Activated CD8-positive, alpha-beta T cell treated with anti-CD3 and anti-CD28 coated beads for 36 hours (primary cell): ENCODE measurements around the gene GABRR2. TPM values are rescaled to one million over a fixed set of nuclear protein-coding genes. Genes with fewer than 3 reads are reported as not detected.

ENCODE experiments used
- ATAC-seq: fragments of 200-7000 bp; cut with Tn5 transposase; one replicate; pipeline ENCODE4 v1.10.0; 2021; ENCODE audit warnings: mild to moderate bottlenecking, moderate library complexity
- CTCF ChIA-PET: fragments of 350-600 bp; sonication (Branson Sonifier 250); formaldehyde crosslinking; loops from one replicate; lab custom pipeline; 2021; ENCODE audit warnings: antibody characterized with exemption; lab: Charles Lee
- POLR2A ChIA-PET: fragments of 350-600 bp; sonication (Branson Sonifier 250); formaldehyde crosslinking; loops from one replicate; lab custom pipeline; 2021; ENCODE audit warnings: antibody characterized with exemption; lab: Charles Lee
- DNase-seq: peaks from one replicate; pipeline ENCODE4 v3.0.0-alpha.2; 2020
- H3K27ac Mint-ChIP-seq: one replicate; pipeline ENCODE4 v1.8.0; 2021; ENCODE audit warnings: mild to moderate bottlenecking, mixed read lengths
- H3K27me3 Mint-ChIP-seq: one replicate; pipeline ENCODE4 v1.8.0; 2021; ENCODE audit warnings: mixed read lengths
- H3K36me3 Mint-ChIP-seq: one replicate; pipeline ENCODE4 v1.8.0; 2021; ENCODE audit warnings: low read depth, mixed read lengths
- H3K4me1 Mint-ChIP-seq: one replicate; pipeline ENCODE4 v1.8.0; 2021; ENCODE audit warnings: low read depth, mixed read lengths
- H3K4me3 Mint-ChIP-seq: one replicate; pipeline ENCODE4 v1.8.0; 2021; ENCODE audit warnings: mild to moderate bottlenecking, moderate library complexity, mixed read lengths
- H3K9me3 Mint-ChIP-seq: one replicate; pipeline ENCODE4 v1.8.0; 2021; ENCODE audit warnings: mixed read lengths
- intact Hi-C: fragments of 100-400 bp; cut with micrococcal nuclease; formaldehyde crosslinking; loops from one replicate; pipeline ENCODE4 v1.10.0; 2022
- total RNA-seq, 2 experiments: library from RNA; stranded (reverse); gene quantifications; one replicate each; pipeline ENCODE4 v1.2.3, GENCODE V29; 2021
- TF ChIP-seq, protein P1 (sequence below): fragments of 200-600 bp; IDR thresholded peaks from one replicate; pipeline ENCODE4 v1.8.0; 2022; ENCODE audit warnings: antibody characterized with exemption, mild to moderate bottlenecking

Gene GABRR2
- total RNA-seq, 2 experiments from 2014 or later = 0.20 to 0.40 TPM

DNA sequence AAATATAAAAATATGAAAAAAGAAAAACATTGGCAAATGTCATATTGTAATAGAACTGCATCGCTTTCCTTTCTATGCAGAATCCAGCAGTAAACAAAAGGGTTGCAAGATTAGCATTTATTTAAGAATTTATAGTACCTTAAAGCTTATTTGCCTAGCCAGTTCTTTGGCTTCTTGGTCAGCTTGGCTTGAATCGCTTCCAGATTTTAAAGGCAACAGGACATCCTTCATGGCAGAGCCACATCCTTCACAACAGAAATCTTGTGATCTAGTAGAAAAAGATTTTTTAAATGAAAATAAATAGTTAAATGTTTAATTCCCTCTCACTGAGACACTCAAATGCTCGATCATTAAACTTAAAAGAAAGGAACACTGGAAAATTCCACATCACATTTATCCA lies 20.1 kb upstream of the GABRR2 start:
- intact Hi-C loops = no loop called here
- H3K27ac Mint-ChIP-seq = no peak overlapping the region
- H3K36me3 Mint-ChIP-seq = peaks cover 21% of the 10 kb centered on the region
- ATAC-seq (no peak), DNase-seq (no peak)
- ChIA-PET POLR2A (no interaction called here), CTCF (interaction anchor here (1.1 to 2.2 kb wide), 2 partner anchors 37 to 63 kb away, joined by 3 to 8 read pairs; no protein-coding TSS in a partner anchor)
- no peaks in the 10 kb centered on the region for H3K27me3 Mint-ChIP-seq
- H3K9me3 Mint-ChIP-seq = no peaks in the 10 kb centered on the region
- no peak overlapping the region for H3K4me3 Mint-ChIP-seq
- TF ChIP-seq, protein P1, sequence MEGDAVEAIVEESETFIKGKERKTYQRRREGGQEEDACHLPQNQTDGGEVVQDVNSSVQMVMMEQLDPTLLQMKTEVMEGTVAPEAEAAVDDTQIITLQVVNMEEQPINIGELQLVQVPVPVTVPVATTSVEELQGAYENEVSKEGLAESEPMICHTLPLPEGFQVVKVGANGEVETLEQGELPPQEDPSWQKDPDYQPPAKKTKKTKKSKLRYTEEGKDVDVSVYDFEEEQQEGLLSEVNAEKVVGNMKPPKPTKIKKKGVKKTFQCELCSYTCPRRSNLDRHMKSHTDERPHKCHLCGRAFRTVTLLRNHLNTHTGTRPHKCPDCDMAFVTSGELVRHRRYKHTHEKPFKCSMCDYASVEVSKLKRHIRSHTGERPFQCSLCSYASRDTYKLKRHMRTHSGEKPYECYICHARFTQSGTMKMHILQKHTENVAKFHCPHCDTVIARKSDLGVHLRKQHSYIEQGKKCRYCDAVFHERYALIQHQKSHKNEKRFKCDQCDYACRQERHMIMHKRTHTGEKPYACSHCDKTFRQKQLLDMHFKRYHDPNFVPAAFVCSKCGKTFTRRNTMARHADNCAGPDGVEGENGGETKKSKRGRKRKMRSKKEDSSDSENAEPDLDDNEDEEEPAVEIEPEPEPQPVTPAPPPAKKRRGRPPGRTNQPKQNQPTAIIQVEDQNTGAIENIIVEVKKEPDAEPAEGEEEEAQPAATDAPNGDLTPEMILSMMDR = no peak
- H3K4me1 Mint-ChIP-seq = no peaks in the 10 kb centered on the region

DNA sequence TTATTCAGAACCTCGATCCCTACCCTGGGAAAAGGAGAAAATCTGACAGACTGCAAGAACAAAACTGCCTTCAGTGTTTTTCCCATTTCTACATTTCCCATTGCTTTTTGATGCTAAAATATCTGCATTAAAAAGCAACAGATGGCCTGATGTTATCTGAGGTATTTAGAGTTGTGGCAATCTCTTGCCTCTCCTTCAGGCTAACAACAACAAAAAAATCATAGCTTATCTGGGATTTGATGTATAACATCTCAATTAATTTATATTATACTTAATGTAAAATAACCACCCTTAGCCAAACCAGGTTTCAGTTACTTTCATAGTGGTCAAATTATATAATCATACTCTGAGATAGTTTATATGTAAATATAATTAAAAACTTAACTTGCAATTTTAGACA lies 15.8 kb upstream of the GABRR2 start:
- ChIA-PET CTCF (interaction anchor here (0.6 kb wide), 1 partner anchor 27 kb away, joined by 4 read pairs; no protein-coding TSS in a partner anchor), POLR2A (interaction anchor here (1.6 kb wide), 1 partner anchor 14 kb away, joined by 3 read pairs; no protein-coding TSS in a partner anchor)
- H3K27ac Mint-ChIP-seq = no peak overlapping the region
- ATAC-seq = no peak
- no peaks in the 10 kb centered on the region for H3K4me1 Mint-ChIP-seq
- intact Hi-C loops = no loop called here
- no peak for DNase-seq
- peaks cover 19% of the 10 kb centered on the region for H3K36me3 Mint-ChIP-seq
- H3K4me3 Mint-ChIP-seq = no peak overlapping the region
- TF ChIP-seq, protein P1 = no peak
- no peaks in the 10 kb centered on the region for H3K27me3 Mint-ChIP-seq
- H3K9me3 Mint-ChIP-seq = no peaks in the 10 kb centered on the region

DNA sequence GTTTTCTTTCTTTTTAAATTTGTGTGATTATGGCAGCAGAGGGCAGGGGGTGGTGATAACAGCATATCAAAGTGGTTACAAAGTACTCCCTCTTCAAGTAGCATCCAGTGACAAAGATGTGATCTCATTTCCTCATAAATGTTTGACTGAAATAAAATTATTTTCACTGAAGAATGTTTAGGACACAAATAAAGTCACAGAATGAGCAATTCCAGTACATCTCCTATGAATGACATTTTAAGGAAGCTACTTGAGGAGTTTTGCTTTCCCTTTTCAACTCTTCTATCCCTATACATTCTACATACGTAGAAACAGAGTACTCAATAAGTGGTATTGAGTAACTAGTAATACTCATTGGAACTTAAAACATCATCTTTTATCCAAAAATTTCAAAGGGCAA lies 13.9 kb upstream of the GABRR2 start:
- Mint-ChIP-seq H3K4me1 (no peaks in the 10 kb centered on the region), H3K4me3 (no peak overlapping the region), H3K9me3 (no peaks in the 10 kb centered on the region), H3K27me3 (no peaks in the 10 kb centered on the region), H3K27ac (no peak overlapping the region), H3K36me3 (peaks cover 19% of the 10 kb centered on the region)
- intact Hi-C loops = no loop called here
- CTCF ChIA-PET = interaction anchor here (1.0 to 1.2 kb wide), 3 partner anchors 43 to 206 kb away, joined by 3 read pairs; no protein-coding TSS in a partner anchor
- DNase-seq (no peak), ATAC-seq (no peak)
- TF ChIP-seq, protein P1 = no peak
- POLR2A ChIA-PET = no interaction called here

DNA sequence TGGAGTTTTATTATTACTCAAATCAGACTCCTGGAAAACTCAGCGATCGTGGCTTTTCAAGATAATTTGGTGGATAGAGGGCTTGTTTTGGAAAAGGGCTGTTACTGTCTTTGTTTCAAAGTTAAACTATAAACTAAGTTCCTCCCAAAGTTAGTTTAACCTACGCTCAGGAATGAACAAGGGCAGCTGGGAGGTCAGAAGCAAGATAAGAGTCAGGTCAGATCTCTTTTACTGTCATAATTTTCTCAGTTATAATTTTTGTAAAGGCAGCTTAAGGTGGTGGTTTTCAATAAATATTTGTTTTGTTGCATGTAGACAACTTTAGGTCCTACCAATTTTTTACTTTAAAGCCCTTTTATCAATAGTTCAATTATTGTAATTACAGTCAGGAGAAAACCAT lies 9.2 kb upstream of the GABRR2 start:
- peaks cover 6% of the 10 kb centered on the region for H3K4me1 Mint-ChIP-seq
- TF ChIP-seq, protein P1 = no peak
- ChIA-PET POLR2A (interaction anchor here (1.0 kb wide), 1 partner anchor 36 kb away, joined by 3 read pairs; no protein-coding TSS in a partner anchor), CTCF (interaction anchor here (0.8 to 1.2 kb wide), 2 partner anchors 9 to 43 kb away, joined by 3 read pairs; no protein-coding TSS in a partner anchor)
- H3K27ac Mint-ChIP-seq = no peak overlapping the region
- DNase-seq (no peak), ATAC-seq (no peak)
- H3K36me3 Mint-ChIP-seq = peaks cover 20% of the 10 kb centered on the region
- H3K27me3 Mint-ChIP-seq = no peaks in the 10 kb centered on the region
- no peaks in the 10 kb centered on the region for H3K9me3 Mint-ChIP-seq
- intact Hi-C loops = no loop called here
- H3K4me3 Mint-ChIP-seq = no peak overlapping the region

DNA sequence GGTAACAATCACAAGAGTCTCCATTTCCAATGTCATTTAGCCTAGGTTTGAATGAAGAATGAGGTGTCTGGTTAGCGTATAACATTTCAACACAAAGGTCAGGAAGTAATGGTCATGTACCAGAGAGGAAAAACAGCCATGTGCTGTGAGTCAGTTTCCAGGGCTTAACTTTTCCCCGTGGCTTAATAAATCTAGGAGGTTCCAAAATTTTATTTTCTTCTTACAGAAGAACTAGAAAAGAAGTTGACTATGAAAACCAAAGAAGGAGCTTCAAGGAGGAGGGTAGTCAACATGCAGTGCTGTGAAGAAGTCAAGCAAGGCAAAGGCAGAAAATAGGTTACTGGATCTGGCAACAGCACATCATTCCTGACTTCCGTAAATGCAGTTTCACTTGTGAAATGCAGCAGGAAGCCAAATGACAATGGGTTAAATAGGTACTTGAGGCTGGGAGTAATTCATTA lies 8.4 kb upstream of the GABRR2 start:
- Mint-ChIP-seq H3K27me3 (no peaks in the 10 kb centered on the region), H3K4me3 (no peak overlapping the region), H3K4me1 (peaks cover 6% of the 10 kb centered on the region), H3K36me3 (peaks cover 20% of the 10 kb centered on the region), H3K27ac (no peak overlapping the region), H3K9me3 (no peaks in the 10 kb centered on the region)
- DNase-seq = no peak
- ChIA-PET POLR2A (interaction anchor here (0.5 kb wide), 1 partner anchor 1678 kb away, joined by 3 read pairs; no protein-coding TSS in a partner anchor), CTCF (interaction anchor here (0.8 to 1.2 kb wide), 2 partner anchors 10 to 44 kb away, joined by 3 read pairs; no protein-coding TSS in a partner anchor)
- intact Hi-C loops = no loop called here
- no peak for ATAC-seq
- TF ChIP-seq, protein P1 = no peak
